Measurements from ENCODE around the gene TEKT1.

Gene TEKT1

DNA sequence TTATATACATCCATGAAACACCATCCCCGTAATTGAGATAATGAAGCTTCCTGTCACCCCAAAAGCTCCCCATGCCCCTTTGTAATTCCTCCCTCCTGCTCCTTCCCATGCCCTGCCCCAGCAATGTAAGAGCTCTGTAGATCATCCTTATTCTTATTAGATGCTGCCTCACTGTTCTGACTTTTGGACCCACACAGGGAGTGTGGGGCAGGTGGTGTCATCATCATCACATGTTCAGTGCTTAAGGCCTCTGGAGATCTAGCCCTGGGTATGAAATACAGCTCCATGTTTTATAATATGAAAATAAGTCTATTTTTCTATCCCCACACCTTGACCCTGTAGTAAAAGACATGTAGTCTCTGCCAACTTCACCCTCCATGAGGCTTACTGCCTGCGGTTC lies 73.8 kb downstream of the TEKT1 start:
- no peak for DNase-seq (ENCODE audit: low spot score)

DNA sequence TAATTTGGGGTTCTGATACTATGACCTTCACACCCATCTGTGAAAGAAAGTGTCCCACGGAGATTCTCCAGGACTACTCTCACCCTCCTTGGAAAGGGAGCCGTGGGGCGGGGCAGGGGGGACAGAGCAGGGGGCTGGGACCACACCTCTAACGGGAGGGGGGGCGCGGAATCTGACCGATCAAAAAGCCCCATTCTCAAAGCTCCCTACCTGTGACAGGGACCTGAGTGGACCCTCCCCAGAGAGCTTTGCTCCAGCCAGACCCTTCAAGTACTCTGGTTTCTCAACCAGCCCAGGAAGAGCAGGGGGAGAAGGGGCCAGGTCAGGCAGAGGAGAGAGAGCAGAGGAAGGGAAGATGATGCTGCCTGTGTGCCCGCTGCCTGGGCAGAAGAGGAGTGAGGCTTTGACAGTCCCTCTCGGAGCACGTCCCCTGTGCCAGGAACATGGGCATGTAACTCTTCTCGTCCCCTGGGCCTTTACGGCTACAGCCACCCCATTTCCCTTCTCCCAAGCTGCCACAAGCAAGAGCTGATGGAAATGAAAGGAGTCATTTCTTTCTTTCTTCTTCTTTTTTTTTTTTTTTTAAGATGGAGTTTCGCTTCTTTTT lies 75.0 kb downstream of the TEKT1 start:
- DNase-seq (ENCODE audit: low spot score): no peak

DNA sequence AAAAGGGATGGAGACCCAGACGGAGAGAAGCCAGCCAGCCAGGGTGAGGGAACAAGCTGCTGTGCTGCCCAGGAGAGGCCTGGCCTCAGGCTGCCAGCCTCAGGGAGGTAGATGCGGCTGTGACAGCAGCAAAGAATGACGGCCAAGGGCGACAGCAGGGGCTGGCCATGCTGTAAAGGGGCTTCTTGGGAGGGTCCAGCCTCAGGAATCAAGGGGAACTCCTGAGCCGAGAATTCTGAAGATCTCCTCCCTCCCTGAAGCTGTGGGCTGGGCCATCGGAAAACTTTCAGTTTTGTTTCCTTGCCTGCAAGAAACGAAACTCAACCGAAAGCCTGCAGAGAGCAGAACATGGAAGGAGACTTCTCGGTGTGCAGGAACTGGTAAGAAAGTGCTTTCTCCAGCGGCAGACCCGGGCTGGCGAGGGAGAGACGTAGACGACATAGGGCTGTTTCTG lies 75.8 kb downstream of the TEKT1 start, which contains the start of gene XAF1:
XAF1 (plus strand) TSS at position 316 of the 454 bp plus-strand sequence; CDS start at position 349, 33 bp downstream.
- no peak for DNase-seq (ENCODE audit: low spot score)

DNA sequence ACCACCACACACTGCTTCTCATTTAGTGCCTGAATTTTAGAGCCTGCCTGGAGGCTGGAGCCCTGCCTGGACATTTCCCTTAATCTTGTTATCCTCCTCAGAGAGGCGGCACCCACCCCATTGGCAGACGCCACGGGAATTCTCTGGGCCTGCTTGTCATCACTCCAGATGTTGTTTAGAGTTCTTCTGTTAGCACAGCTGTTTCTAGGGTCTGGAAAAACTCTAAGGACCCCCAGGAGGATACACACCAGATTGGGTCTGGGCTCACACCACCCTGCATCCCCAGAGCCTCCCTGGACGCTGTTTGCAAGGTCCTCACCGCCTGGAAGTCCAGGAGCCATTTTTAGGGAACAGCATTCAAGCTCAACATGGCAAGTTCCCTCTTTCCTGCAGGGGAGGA lies 76.2 kb downstream of the TEKT1 start:
- no peak for DNase-seq (ENCODE audit: low spot score)

DNA sequence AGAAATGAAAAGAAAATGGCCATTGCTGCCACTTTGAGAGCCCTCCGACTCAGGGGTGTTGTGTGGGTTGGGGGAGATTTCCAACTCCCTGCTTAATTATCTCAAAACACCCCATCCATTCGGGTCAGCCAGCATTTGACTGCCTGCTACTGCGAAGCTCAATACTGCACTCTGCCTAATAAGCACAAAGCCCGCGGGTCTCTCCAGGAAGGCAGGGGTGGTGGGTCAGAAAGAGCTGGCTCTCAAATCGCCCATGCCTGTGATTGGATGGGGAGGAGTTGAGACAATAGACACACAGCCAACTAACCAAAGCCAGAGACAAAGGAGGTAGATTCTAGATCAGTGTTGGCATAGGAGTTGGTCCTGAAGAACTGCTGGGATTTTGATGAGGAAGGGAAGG lies 78.0 kb downstream of the TEKT1 start:
- no peak for DNase-seq (ENCODE audit: low spot score)

DNA sequence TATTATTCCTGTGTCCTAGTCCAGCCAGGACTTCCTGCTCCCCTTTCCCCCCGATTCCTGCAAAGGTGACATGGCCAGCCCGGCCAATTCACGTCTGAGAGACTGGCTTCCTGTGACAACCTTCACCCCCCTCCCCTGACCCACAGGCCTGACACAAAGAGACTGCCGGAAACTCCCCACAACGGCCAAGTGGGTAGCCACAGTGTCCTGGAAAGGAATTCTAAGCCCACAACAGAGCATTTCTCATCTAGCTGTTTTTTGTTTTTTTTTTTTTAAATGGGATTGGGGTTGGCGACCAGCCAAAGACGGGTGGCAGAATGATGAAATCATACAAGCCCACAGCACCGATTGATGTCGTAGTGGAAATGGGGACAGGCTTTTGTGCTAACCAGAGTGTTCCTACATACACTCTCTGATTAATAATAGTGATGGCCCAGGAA lies 78.5 kb downstream of the TEKT1 start:
- DNase-seq (ENCODE audit: low spot score): no peak

DNA sequence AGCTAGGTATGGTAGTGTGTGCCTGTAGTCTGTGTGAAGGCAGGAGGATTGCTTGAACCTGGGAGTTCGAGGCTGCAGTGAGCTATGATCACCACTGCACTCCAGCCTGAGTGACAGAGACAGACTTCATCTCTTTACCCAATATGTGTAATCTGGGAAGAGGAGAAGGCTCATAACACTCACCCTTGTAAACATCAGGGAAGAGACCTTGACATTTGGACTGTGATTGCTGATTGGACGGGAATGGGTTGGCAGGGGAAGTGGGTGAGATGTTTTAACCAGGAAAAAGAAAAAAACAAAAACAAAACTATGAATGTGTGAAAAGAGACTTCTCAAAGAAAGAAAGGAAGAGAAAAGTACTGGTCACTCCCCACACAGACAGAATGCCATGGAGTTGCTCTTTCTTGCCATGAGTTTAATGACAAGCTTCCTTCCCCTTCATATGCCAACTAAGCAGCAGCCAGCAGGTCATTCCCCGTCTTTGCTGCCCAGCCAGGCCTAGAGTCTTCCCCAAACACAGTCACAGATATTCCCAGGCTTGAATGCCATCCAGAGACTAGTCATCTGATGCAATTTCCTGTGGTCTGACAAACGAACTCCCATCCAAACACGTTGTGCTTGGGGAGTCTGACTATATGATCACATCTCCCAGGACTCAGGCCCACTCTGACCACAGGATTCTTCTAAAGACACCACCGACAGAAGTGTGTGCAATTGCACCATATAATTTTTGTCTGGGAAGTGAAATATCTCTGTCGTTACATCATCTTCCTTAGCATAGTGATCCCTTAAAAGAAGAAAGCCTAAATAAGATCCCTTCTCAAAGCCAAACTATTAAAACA lies 79.2 kb downstream of the TEKT1 start:
- no peak for DNase-seq (ENCODE audit: low spot score)

DNA sequence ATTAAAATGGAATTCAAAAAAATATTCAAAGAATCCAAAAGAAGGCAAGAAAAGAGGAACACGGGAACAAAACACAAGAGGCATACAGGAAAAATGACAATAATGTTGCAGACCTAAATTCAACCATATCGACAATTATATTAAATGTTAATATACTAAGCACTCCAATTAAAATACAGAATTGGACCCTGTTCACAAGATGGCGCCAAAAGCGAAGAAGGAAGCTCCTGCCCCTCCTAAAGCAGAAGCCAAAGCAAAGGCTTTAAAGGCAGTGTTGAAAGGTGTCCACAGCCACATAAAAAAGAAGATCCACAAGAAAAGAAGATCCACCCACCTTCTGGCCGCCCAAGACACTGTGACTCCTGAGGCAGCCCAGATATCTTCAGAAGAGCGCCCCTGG lies 82.0 kb downstream of the TEKT1 start:
- DNase-seq (ENCODE audit: low spot score): no peak

DNA sequence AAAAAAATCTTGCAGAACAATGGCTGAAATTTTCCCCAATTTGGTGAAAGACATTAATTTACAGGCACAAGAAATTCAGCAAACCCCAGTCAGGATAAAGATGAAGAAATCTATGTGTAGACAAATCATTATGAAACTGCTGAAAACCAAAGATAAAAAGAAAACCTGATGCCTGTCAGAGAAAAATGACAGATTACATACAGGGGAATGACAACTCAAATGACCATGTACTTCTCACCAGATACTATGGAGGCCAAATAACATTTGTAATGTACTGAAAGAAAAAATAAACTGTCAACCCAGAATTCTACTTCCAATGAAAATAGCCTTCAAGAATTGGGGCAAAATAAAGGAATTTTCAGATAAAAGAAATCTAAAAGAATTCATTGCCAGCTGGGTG lies 82.9 kb downstream of the TEKT1 start:
- no peak for DNase-seq (ENCODE audit: low spot score)

Data from left forelimb (tissue), 1 donor.